Activated CD4-positive, alpha-beta T cell treated with anti-CD3 and anti-CD28 coated beads, Interleukin-2, amount 50 U/mL, for 24 hours (primary cell): ENCODE results near the gene STXBP6.

Source experiments
- DNase-seq, 2 donors: peaks; one replicate each; pipeline ENCODE4 v3.0.0-alpha.2; 2020; ENCODE audit warnings: low read depth in 1 of 2, low spot score in 1 of 2

STXBP6 gene

GRCh38 chr14:24918822-24919221 is 131.1 kb downstream of the STXBP6 start:
- no peak for DNase-seq

DNA sequence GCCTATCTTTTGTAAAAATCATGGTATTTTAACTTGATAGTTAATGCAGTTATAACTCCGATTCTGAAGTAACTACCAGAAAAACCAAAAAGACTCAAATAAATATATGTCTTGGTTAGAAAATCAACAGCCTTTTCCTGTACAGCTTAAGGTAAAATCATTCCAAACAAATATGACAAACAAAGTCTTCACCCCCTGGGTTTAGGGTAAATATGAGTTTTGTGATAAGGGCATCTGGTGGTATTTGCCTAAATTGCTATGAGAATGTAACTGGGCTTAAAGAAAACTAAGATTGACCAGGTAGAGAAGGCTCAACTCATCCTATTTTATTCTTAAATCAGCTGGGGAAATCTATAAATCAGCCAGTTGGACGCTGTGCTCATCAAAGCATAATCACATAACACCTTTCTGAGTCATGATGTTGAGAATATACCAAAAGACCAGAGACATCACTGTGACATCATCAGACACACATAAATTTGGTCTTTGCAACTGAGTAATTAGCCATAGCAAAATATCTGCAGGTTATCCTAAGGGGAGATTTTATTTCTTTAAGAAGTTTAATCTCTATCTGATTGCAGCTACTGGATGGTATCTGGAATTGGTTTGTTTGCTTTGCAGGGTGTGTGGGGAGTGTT is 133.9 kb downstream of the STXBP6 start:
- no peak for DNase-seq

GRCh38 chr14:24915403-24915921 is 134.5 kb downstream of the STXBP6 start:
- no peak for DNase-seq

- no peak for DNase-seq
Measured at GRCh38 chr14:24913746-24914145, 136.2 kb downstream of the STXBP6 start.

- DNase-seq, result no peak
Measured at GRCh38 chr14:24913021-24913420, 136.9 kb downstream of the STXBP6 start.

- no peak for DNase-seq
Measured at GRCh38 chr14:24911324-24912109, 138.4 kb downstream of the STXBP6 start.

DNA sequence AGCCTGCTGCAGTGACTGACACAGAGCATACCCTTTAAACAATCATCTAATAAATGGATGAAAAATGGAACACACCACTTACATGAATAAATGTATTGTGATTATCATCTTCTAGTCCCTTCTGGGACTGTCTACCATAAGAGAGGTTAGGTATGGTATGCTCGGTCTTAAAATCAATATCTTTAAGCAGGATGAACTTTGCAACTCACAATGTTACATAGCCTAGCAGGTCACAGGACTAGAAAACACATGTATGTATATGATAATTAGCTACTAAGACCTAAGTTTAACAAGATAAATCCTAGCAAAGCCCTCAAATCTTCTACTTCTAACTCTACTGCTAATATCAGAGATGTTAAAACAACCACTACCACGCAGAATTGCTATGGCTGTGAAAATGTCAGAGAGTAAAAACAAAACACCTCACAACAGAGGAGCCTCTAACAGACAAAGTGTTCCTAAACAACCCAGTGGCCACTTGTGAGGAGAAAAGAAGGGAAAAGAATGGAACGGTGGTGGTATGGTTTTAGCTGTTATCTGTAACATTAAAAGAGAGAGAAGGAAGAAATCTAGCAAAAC is 139.4 kb downstream of the STXBP6 start:
- DNase-seq, result no peak

DNA sequence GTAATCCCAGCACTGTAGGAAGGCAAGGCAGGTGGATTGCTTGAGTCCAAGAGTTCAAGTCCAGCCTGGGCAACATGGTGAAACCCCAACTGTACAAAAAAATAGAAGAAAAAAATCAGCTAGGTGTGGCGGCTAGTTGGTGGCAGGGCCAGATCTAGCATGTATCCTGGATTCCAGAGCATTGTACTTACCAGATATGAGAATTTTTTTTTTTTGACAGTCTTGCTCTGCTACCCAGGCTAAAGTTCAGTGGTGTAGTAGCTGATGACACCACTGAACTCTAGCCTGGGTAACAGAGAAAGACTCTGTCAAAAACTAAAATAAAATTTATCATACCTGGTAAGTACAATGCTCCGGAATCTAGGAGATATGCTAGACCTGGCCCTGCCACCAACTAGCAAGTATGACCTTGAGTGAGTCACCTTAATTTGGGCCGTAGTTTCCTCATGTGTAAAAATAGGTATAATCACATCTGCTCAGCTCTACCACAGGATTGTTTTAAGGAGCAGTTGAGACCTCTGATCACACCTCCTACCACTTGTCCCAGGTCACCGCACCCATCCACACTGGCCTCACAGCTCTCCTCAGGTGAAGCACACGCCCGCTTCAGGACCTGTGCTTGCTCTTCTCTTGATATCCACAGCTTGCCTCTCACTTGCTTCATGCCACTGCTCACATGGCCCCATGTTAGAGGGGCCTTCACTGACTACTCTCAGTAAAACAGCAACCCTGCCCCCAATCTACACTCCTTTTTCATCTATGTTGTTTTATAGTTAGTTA is 140.2 kb downstream of the STXBP6 start:
- DNase-seq, result no peak

DNA sequence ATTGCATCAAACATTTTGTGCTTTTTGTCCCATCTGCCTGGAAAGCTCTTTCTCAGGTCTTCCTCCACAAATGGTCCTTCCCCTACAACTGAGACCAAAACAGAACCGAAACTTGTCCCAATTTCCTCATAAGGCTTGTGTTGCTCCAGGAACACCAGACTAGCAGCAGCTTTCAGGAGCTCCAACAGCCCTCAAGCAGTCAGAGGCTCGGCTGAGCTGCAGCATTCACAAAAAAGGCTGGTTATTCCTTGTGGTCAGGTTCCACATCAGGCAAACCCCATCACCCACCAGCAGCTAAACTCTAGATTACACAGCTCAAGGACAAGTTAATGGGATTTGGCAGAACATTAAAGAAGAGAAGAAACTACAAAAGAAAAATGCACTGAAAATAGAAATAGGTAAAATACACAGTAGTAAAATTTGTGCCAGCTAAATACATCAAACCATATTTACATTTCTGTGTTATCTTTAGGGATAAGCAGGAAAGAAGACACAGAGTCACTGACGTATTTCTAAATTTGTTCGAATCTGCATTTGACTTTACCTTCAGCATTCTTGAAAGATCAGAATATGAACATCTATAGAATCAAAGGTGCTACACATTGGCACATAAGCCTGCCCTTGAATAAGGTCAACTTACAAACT is 141.2 kb downstream of the STXBP6 start:
- DNase-seq, result no peak

GRCh38 chr14:24904533-24904932 is 145.4 kb downstream of the STXBP6 start:
- DNase-seq, result no peak

GRCh38 chr14:24903337-24903736 is 146.6 kb downstream of the STXBP6 start:
- DNase-seq, result no peak

DNA sequence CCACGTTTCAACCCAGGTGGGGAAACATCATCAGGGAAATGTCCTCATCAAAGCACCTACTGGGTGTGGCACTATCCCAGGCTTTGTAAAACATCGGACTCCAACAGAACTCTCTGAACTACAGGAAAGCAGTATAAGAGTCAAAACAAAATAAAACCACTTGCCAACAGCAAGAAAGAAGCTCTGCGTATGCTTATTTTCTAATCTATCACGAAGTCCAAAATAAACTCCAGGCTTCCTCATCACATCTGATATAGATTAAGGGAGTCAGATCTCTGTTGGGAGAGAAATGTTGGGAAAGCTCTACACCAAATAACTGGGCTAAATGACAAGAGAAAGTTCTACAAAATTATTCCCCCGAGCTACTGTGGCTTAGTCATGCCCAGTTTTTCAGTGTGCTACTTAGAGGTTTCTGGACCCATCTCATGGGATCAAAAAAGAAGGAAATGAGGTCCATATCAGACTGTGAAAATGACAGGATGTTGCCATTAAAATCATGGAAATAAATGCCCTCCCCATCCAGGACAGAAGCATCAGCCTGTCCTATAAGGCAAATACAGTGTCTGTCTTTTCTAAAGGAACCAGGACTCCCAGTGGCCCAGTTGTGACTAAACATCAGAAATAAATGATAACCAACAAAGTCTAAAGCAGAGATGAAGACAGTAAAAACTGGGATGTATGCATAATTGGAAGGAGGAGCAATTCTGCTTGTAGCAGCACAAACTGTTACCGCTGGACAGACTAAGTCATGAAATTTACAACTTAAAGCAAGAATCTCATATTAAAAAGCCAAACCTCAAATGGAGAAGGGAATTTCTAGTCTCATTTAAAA is 149.5 kb downstream of the STXBP6 start:
- no peak for DNase-seq

GRCh38 chr14:24897793-24898192 is 152.2 kb downstream of the STXBP6 start:
- DNase-seq, result no peak

DNA sequence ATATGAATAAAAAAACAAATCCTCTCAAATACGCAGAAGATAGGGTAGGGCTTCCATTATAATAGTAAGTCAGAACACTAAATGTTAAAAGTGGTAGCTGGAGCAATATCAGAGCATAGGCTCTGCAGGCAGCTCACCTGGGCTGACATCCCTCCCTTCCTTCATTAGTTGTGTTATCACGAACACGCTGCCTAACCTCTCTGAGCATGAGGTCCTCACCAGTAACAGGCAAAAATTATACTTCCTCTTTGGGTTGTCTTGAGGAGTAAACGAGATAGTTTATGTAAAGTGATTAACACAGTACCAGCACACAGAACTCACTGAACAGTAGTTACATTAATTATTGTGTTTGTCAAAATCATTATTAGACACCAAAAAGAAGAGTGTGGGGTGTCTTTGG is 154.3 kb downstream of the STXBP6 start:
- no peak for DNase-seq

DNA sequence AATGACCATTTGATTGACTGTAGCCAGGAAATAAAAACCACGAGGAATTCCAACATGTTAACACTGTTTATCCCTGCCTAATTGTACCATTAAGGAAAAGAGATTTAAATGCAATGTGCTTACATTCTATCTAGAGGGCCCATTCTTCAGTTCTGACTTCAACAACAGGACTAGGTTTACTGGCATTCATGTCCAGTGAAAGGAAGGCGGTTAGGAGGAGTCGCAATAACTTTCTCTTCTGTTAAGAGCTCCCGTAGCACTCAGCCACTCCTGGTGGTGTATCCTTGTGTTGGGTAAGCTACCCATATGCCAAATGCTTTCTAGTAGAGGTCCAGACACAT is 154.7 kb downstream of the STXBP6 start:
- no peak for DNase-seq

DNA sequence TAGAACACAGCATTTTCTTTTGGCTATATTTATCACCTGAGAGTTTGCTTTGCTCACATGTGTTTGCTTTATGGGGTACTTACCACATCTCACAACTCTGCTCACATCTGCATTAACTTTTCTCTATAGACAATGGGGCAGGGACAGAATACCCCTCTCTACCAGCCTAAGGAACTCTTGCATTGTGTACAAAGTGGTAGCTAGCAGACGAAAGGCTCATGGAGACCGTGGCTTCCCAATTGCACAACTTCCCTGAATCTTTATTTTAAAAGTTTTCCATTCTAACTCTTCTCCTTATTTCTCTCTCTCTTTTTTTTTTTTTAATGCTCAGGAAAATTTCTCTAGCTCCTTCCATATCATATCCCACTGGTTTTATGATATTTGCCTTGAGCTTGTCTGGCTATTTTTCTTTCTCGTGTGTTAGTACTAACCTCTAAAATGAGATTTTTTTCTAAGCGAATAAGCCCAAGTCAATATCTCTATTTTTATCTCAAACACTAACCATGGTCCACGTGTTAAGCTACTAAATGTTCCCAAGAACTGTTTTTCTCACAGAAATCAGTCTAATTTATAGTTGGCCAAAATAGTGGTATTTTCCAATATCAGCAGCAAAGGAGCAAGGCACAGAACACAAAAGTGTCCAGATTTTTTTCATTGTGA is 155.2 kb downstream of the STXBP6 start:
- DNase-seq, result no peak

GRCh38 chr14:24892497-24893051 is 157.4 kb downstream of the STXBP6 start:
- no peak for DNase-seq

DNA sequence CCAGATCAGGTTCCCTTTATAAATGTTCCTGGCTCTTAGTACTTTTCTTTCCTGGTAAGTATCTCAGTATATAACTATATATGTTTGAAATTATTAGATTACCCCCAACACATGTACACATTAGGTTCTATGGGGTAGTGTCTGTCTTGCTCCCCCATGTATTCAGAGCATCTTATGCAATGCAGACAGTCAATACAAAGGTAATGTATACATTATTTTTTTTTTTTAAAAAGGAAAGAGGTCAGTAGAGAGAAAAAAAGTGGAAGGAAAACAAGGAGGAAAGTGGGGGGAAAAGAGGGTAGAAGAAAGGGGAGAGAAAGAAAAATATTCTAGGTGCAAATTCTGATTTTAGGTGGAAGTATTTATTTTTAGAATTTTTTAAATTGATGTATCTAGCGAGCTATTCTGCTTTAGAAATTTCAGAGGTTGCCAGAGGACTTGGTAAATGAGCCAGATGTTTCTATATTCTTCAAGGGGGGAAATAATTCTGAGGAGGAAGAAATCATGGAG is 157.9 kb downstream of the STXBP6 start:
- no peak for DNase-seq

DNA sequence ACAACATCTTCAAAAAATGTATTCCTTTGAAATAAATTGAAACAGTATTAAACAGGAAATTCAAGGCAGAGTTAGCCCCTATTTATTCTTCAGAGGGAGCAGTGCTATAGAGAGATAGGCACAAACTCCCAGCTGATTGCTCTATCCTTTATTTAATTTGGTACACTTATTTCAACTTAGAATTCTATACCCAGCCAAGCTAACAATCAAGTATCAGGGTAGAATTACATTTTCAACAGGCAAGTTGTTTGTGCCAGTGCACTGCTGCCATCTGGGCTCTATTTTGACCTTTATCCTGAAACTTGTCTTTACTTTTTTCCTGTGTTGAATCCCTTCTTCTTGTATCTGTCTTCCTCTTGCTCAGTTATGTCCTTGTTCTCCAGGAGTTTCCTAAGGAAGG is 159.2 kb downstream of the STXBP6 start:
- DNase-seq, result no peak
